GM23338 (cell line): ENCODE measurements around the gene PLEK. TPM values are rescaled to one million over a fixed set of nuclear protein-coding genes. Genes with fewer than 3 reads are reported as not detected.

Experiments used
- ATAC-seq: fragments of 200-7000 bp; cut with Tn5 transposase; 3 replicates; pipeline ENCODE4 v1.9.1; 2020
- DNase-seq: peaks from one replicate; pipeline ENCODE4 v3.0.0-alpha.2; 2015; ENCODE audit warnings: low spot score
- H2AFZ ChIP-seq: fragments of 200-600 bp; sonication (generic); 2 replicates; pipeline ENCODE4 v1.8.0; 2016; ENCODE audit warnings: antibody characterized with exemption, mild to moderate bottlenecking, moderate library complexity
- H3F3A ChIP-seq: fragments of 200-600 bp; sonication (generic); replicated peaks from 2 replicates; pipeline ENCODE4 v1.8.0; 2017; ENCODE audit warnings: antibody characterized with exemption, mixed run types, low read depth
- H3K27ac ChIP-seq: fragments of 200-600 bp; sonication (generic); 2 replicates; pipeline ENCODE4 v1.6.1; 2016; ENCODE audit warnings: low read depth
- H3K27me3 ChIP-seq: fragments of 200-600 bp; sonication (generic); 2 replicates; pipeline ENCODE4 v1.8.0; 2016; ENCODE audit warnings: mild to moderate bottlenecking, mixed run types, moderate library complexity; ENCODE audit not compliant: insufficient read depth
- H3K36me3 ChIP-seq: fragments of 200-600 bp; sonication (generic); 2 replicates; pipeline ENCODE4 v1.8.0; 2016; ENCODE audit warnings: mild to moderate bottlenecking; ENCODE audit not compliant: insufficient read depth
- H3K4me1 ChIP-seq: fragments of 200-600 bp; sonication (generic); 2 replicates; pipeline ENCODE4 v1.8.0; 2016; ENCODE audit warnings: mild to moderate bottlenecking, moderate library complexity; ENCODE audit not compliant: insufficient read depth
- H3K4me2 ChIP-seq: fragments of 200-600 bp; sonication (generic); 2 replicates; pipeline ENCODE4 v1.7.1; 2017; ENCODE audit warnings: mixed run types
- H3K4me3 ChIP-seq: fragments of 200-600 bp; sonication (generic); 2 replicates; pipeline ENCODE4 v1.6.1; 2016; ENCODE audit warnings: mixed run types
- H3K79me2 ChIP-seq: fragments of 200-600 bp; sonication (generic); replicated peaks from 2 replicates; pipeline ENCODE4 v1.8.0; 2017; ENCODE audit warnings: mild to moderate bottlenecking; ENCODE audit not compliant: insufficient read depth
- H3K9me2 ChIP-seq: fragments of 200-600 bp; sonication (generic); 2 replicates; pipeline ENCODE4 v1.8.0; 2017; ENCODE audit not compliant: insufficient read depth
- H4K20me1 ChIP-seq: fragments of 200-600 bp; sonication (generic); replicated peaks from 2 replicates; pipeline ENCODE4 v1.8.0; 2017; ENCODE audit warnings: mild to moderate bottlenecking; ENCODE audit not compliant: insufficient read depth
- H3K27ac Mint-ChIP-seq: 2 replicates; pipeline ENCODE4 v1.8.0; 2020; ENCODE audit warnings: inconsistent platforms, mild to moderate bottlenecking, moderate library complexity, mixed read lengths
- H3K27me3 Mint-ChIP-seq: 3 replicates; pipeline ENCODE4 v1.8.0; 2022; ENCODE audit warnings: low read depth, mild to moderate bottlenecking, moderate library complexity, mixed read lengths, inconsistent platforms; ENCODE audit not compliant: insufficient read depth, poor library complexity
- H3K36me3 Mint-ChIP-seq: 3 replicates; pipeline ENCODE4 v1.8.0; 2021; ENCODE audit warnings: low read depth, mild to moderate bottlenecking, inconsistent platforms, moderate library complexity, mixed read lengths
- H3K4me1 Mint-ChIP-seq: 3 replicates; pipeline ENCODE4 v1.8.0; 2020; ENCODE audit warnings: mild to moderate bottlenecking, inconsistent platforms, mixed read lengths
- H3K4me3 Mint-ChIP-seq: 3 replicates; pipeline ENCODE4 v1.8.0; 2021; ENCODE audit warnings: moderate library complexity, mild to moderate bottlenecking, inconsistent platforms, mixed read lengths
- H3K9me3 Mint-ChIP-seq: 3 replicates; pipeline ENCODE4 v1.8.0; 2020; ENCODE audit warnings: moderate library complexity, mild to moderate bottlenecking, inconsistent platforms, mixed read lengths
- CREB1 ChIP-seq: fragments of 250-450 bp; sonication (Bioruptor Pico); IDR thresholded peaks from 2 replicates; pipeline ENCODE4 v1.5.0; 2020; ENCODE audit warnings: low read depth, mild to moderate bottlenecking, moderate library complexity
- ETS1 ChIP-seq: IDR thresholded peaks from 2 replicates; pipeline ENCODE4 v1.6.1; 2016; ENCODE audit warnings: antibody characterized with exemption
- EZH2 ChIP-seq: fragments of 200-600 bp; sonication (generic); IDR thresholded peaks from one replicate; pipeline ENCODE4 v1.8.0; 2017; ENCODE audit warnings: antibody characterized with exemption, mild to moderate bottlenecking, low read depth; ENCODE audit not compliant: unreplicated experiment
- EZH2phosphoT487 ChIP-seq: fragments of 200-600 bp; sonication (generic); IDR thresholded peaks from one replicate; pipeline ENCODE4 v1.8.1; 2018; ENCODE audit warnings: antibody characterized with exemption; ENCODE audit not compliant: unreplicated experiment
- JUNB ChIP-seq: IDR thresholded peaks from one replicate; pipeline ENCODE4 v1.6.1; 2016; ENCODE audit warnings: antibody characterized with exemption; ENCODE audit not compliant: unreplicated experiment
- NANOG ChIP-seq: IDR thresholded peaks from 2 replicates; pipeline ENCODE4 v1.6.1; 2016; ENCODE audit warnings: antibody characterized with exemption, borderline replicate concordance
- POLR2AphosphoS5 ChIP-seq: IDR thresholded peaks from 2 replicates; pipeline ENCODE4 v1.6.1; 2016; ENCODE audit warnings: antibody characterized with exemption, low read depth
- ZNF114 ChIP-seq: fragments of 250-450 bp; sonication (Bioruptor Pico); IDR thresholded peaks from 2 replicates; pipeline ENCODE4 v1.5.0; 2020; ENCODE audit warnings: mild to moderate bottlenecking, moderate library complexity
- ZNF331 ChIP-seq: fragments of 250-450 bp; sonication (Bioruptor Pico); IDR thresholded peaks from 2 replicates; pipeline ENCODE4 v1.5.0; 2020; ENCODE audit warnings: low read depth, mild to moderate bottlenecking, moderate library complexity
- polyA plus RNA-seq: library from polyadenylated mRNA; unstranded; fragments of >200 nt; fragmentation: Nextera tagmentation; extraction: Ambion mirVana; gene quantifications from 2 replicates; pipeline ENCODE4 v1.2.1, GENCODE V29; 2016
- total RNA-seq: library from RNA; depleted of rRNA; stranded (reverse); fragments of >200 nt; shearing (Covaris generic); gene quantifications from 2 replicates; pipeline ENCODE4 v1.2.3, GENCODE V29; 2014
- TF ChIP-seq, protein P1 (sequence below): IDR thresholded peaks from one replicate; pipeline ENCODE4 v1.6.1; 2018; ENCODE audit warnings: antibody characterized with exemption; ENCODE audit not compliant: unreplicated experiment
- TF ChIP-seq, protein P2 (sequence below): fragments of 250-450 bp; sonication (Bioruptor Pico); IDR thresholded peaks from 2 replicates; pipeline ENCODE4 v1.5.0; 2020; ENCODE audit warnings: mild to moderate bottlenecking, moderate library complexity
- TF ChIP-seq, protein P3 (sequence below), 2 experiments: fragments of 200-600 bp in 1 of 2; sonication (generic) in 1 of 2; conservative IDR thresholded peaks; 2 replicates each; pipeline versions ENCODE4 v1.5.1 to v1.6.1; 2016 to 2017; ENCODE audit warnings: antibody characterized with exemption in 2 of 2, low read depth in 2 of 2, mild to moderate bottlenecking in 2 of 2, moderate library complexity in 1 of 2

Gene PLEK
- total and polyA plus RNA-seq, 2 experiments from 2014 or later = 0.06 TPM; not detected in 1

GRCh38 chr2:68367953-68368653 is 3.0 kb downstream of the PLEK start:
- Histone ChIP-seq H3K4me3 (no peak overlapping the region), H3K9me2 (no peaks in the 10 kb centered on the region), H4K20me1 (no peaks in the 10 kb centered on the region), H3K4me2 (no peak overlapping the region), H2AFZ (no peak overlapping the region), H3K79me2 (no peaks in the 10 kb centered on the region), H3F3A (no peaks in the 10 kb centered on the region), H3K27me3 (peaks cover under 1% of the 10 kb centered on the region; the same call in 1 of the 2 replicates), H3K36me3 (no peaks in the 10 kb centered on the region), H3K4me1 (no peaks in the 10 kb centered on the region), H3K27ac (no peak overlapping the region)
- no peaks in the 10 kb centered on the region; the same call in 2 of the 3 replicates for H3K9me3 Mint-ChIP-seq
- TF ChIP-seq, protein P1, sequence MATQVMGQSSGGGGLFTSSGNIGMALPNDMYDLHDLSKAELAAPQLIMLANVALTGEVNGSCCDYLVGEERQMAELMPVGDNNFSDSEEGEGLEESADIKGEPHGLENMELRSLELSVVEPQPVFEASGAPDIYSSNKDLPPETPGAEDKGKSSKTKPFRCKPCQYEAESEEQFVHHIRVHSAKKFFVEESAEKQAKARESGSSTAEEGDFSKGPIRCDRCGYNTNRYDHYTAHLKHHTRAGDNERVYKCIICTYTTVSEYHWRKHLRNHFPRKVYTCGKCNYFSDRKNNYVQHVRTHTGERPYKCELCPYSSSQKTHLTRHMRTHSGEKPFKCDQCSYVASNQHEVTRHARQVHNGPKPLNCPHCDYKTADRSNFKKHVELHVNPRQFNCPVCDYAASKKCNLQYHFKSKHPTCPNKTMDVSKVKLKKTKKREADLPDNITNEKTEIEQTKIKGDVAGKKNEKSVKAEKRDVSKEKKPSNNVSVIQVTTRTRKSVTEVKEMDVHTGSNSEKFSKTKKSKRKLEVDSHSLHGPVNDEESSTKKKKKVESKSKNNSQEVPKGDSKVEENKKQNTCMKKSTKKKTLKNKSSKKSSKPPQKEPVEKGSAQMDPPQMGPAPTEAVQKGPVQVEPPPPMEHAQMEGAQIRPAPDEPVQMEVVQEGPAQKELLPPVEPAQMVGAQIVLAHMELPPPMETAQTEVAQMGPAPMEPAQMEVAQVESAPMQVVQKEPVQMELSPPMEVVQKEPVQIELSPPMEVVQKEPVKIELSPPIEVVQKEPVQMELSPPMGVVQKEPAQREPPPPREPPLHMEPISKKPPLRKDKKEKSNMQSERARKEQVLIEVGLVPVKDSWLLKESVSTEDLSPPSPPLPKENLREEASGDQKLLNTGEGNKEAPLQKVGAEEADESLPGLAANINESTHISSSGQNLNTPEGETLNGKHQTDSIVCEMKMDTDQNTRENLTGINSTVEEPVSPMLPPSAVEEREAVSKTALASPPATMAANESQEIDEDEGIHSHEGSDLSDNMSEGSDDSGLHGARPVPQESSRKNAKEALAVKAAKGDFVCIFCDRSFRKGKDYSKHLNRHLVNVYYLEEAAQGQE = no peak
- TF ChIP-seq ZNF114 (CRISPR knock-in tag) (no peak), JUNB (no peak), POLR2AphosphoS5 (no peak), CREB1 (CRISPR knock-in tag) (no peak), NANOG (no peak), ETS1 (no peak), ZNF331 (CRISPR knock-in tag) (no peak), EZH2phosphoT487 (no peak), EZH2 (no peak)
- TF ChIP-seq, protein P2, sequence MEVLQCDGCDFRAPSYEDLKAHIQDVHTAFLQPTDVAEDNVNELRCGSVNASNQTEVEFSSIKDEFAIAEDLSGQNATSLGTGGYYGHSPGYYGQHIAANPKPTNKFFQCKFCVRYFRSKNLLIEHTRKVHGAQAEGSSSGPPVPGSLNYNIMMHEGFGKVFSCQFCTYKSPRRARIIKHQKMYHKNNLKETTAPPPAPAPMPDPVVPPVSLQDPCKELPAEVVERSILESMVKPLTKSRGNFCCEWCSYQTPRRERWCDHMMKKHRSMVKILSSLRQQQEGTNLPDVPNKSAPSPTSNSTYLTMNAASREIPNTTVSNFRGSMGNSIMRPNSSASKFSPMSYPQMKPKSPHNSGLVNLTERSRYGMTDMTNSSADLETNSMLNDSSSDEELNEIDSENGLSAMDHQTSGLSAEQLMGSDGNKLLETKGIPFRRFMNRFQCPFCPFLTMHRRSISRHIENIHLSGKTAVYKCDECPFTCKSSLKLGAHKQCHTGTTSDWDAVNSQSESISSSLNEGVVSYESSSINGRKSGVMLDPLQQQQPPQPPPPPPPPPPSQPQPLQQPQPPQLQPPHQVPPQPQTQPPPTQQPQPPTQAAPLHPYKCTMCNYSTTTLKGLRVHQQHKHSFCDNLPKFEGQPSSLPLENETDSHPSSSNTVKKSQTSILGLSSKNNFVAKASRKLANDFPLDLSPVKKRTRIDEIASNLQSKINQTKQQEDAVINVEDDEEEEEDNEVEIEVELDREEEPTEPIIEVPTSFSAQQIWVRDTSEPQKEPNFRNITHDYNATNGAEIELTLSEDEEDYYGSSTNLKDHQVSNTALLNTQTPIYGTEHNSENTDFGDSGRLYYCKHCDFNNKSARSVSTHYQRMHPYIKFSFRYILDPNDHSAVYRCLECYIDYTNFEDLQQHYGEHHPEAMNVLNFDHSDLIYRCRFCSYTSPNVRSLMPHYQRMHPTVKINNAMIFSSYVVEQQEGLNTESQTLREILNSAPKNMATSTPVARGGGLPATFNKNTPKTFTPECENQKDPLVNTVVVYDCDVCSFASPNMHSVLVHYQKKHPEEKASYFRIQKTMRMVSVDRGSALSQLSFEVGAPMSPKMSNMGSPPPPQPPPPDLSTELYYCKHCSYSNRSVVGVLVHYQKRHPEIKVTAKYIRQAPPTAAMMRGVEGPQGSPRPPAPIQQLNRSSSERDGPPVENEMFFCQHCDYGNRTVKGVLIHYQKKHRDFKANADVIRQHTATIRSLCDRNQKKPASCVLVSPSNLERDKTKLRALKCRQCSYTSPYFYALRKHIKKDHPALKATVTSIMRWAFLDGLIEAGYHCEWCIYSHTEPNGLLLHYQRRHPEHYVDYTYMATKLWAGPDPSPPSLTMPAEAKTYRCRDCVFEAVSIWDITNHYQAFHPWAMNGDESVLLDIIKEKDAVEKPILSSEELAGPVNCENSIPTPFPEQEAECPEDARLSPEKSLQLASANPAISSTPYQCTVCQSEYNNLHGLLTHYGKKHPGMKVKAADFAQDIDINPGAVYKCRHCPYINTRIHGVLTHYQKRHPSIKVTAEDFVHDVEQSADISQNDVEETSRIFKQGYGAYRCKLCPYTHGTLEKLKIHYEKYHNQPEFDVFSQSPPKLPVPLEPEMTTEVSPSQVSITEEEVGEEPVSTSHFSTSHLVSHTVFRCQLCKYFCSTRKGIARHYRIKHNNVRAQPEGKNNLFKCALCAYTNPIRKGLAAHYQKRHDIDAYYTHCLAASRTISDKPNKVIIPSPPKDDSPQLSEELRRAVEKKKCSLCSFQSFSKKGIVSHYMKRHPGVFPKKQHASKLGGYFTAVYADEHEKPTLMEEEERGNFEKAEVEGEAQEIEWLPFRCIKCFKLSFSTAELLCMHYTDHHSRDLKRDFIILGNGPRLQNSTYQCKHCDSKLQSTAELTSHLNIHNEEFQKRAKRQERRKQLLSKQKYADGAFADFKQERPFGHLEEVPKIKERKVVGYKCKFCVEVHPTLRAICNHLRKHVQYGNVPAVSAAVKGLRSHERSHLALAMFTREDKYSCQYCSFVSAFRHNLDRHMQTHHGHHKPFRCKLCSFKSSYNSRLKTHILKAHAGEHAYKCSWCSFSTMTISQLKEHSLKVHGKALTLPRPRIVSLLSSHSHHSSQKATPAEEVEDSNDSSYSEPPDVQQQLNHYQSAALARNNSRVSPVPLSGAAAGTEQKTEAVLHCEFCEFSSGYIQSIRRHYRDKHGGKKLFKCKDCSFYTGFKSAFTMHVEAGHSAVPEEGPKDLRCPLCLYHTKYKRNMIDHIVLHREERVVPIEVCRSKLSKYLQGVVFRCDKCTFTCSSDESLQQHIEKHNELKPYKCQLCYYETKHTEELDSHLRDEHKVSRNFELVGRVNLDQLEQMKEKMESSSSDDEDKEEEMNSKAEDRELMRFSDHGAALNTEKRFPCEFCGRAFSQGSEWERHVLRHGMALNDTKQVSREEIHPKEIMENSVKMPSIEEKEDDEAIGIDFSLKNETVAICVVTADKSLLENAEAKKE (CRISPR knock-in tag) = no peak
- TF ChIP-seq, protein P3, sequence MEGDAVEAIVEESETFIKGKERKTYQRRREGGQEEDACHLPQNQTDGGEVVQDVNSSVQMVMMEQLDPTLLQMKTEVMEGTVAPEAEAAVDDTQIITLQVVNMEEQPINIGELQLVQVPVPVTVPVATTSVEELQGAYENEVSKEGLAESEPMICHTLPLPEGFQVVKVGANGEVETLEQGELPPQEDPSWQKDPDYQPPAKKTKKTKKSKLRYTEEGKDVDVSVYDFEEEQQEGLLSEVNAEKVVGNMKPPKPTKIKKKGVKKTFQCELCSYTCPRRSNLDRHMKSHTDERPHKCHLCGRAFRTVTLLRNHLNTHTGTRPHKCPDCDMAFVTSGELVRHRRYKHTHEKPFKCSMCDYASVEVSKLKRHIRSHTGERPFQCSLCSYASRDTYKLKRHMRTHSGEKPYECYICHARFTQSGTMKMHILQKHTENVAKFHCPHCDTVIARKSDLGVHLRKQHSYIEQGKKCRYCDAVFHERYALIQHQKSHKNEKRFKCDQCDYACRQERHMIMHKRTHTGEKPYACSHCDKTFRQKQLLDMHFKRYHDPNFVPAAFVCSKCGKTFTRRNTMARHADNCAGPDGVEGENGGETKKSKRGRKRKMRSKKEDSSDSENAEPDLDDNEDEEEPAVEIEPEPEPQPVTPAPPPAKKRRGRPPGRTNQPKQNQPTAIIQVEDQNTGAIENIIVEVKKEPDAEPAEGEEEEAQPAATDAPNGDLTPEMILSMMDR (conservative IDR thresholded peaks at IDR 0.05; ENCODE audit: low read depth in 2 of 2) = no peak
- H3K36me3 Mint-ChIP-seq = no peaks in the 10 kb centered on the region
- H3K4me3 Mint-ChIP-seq = no peak overlapping the region
- no peak overlapping the region for H3K27ac Mint-ChIP-seq
- DNase-seq (no peak), ATAC-seq (no peak)
- H3K4me1 Mint-ChIP-seq = no peaks in the 10 kb centered on the region
- H3K27me3 Mint-ChIP-seq = no peaks in the 10 kb centered on the region
